Heart left ventricle (tissue), 16 donors: ENCODE data around the gene ADAM15. TPM values are rescaled to one million over a fixed set of nuclear protein-coding genes. Genes with fewer than 3 reads are reported as not detected.

Experiments
- ATAC-seq, 4 donors: fragments of 200-7000 bp; cut with Tn5 transposase; one replicate each; pipeline ENCODE4 v1.9.1; 2020 to 2022; ENCODE audit warnings: moderate library complexity in 4 of 4, mild to moderate bottlenecking in 3 of 4, moderate number of reproducible peaks in 1 of 4
- DNase-seq, 5 donors: peaks; one replicate each; pipeline ENCODE4 v3.0.0-alpha.2; 2020
- H3K27ac ChIP-seq, 12 donors: fragments of 200-600 bp; sonication (generic) in 4 of 12; one replicate each; pipeline versions ENCODE4 v1.5.0 to v1.8.0; 2016 to 2022; ENCODE audit warnings: mild to moderate bottlenecking in 2 of 12
- H3K27me3 ChIP-seq, 9 donors: fragments of 200-600 bp; sonication (generic) in 2 of 9; one replicate each; pipeline versions ENCODE4 v1.5.1 to v1.8.0; 2016 to 2022; ENCODE audit warnings: mild to moderate bottlenecking in 3 of 9
- H3K36me3 ChIP-seq, 9 donors: fragments of 200-600 bp; sonication (generic) in 2 of 9; one replicate each; pipeline versions ENCODE4 v1.5.0 to v1.8.0; 2018 to 2022; ENCODE audit warnings: mild to moderate bottlenecking in 2 of 9
- H3K4me1 ChIP-seq, 12 donors: fragments of 200-600 bp; sonication (generic) in 4 of 12; one replicate each; pipeline versions ENCODE4 v1.5.0 to v1.8.0; 2016 to 2022; ENCODE audit warnings: mild to moderate bottlenecking in 3 of 12
- H3K4me3 ChIP-seq, 12 donors: fragments of 200-600 bp; sonication (generic) in 4 of 12; one replicate each; pipeline versions ENCODE4 v1.5.0 to v1.8.0; 2017 to 2022; ENCODE audit warnings: mild to moderate bottlenecking in 9 of 12, moderate library complexity in 4 of 12
- H3K9me3 ChIP-seq, 12 donors: fragments of 200-600 bp; sonication (generic) in 4 of 12; one replicate each; pipeline versions ENCODE4 v1.5.0 to v1.8.0; 2016 to 2022; ENCODE audit warnings: mild to moderate bottlenecking in 1 of 12
- CTCF ChIP-seq, 12 donors: fragments of 200-600 bp; sonication (generic) in 4 of 12; IDR thresholded peaks; one replicate each; pipeline versions ENCODE4 v1.5.0 to v1.8.0; 2018 to 2022; ENCODE audit warnings: antibody characterized with exemption in 12 of 12, mild to moderate bottlenecking in 5 of 12
- POLR2A ChIP-seq, 2 donors: fragments of 450-650 bp; IDR thresholded peaks; one replicate each; pipeline ENCODE4 v1.6.1; 2017; ENCODE audit warnings: antibody characterized with exemption in 2 of 2, mild to moderate bottlenecking in 2 of 2, moderate library complexity in 2 of 2
- WGBS, 4 donors: extraction: QIAGEN DNeasy Blood & Tissue Kit in 2 of 4; methylation state at CpG; one replicate each; pipeline versions ENCODE4 v1.1.5 to v1.1.7; 2013 to 2018; 5-methylcytosine and 5-hydroxymethylcytosine counted together
- intact Hi-C, 10 donors: fragments of 100-400 bp; cut with DNase I; formaldehyde crosslinking; loops; one replicate each; pipeline versions ENCODE4 v1.11.1 to v1.14.2; 2022
- polyA plus RNA-seq, 2 donors: library from polyadenylated mRNA; stranded (reverse); fragments of 200-250 nt; gene quantifications; one replicate each; pipeline ENCODE4 v1.2.3, GENCODE V29; 2013
- total RNA-seq, 9 donors: library from RNA; depleted of rRNA in 2 of 9; stranded (reverse); fragments of >200 nt in 2 of 9; fragmentation: NEBNext Ultra II Directional in 3 of 9; extraction: Animal tissue kit (Norgen Biotek cat#: 25700) in 3 of 9; gene quantifications; one replicate each; pipeline versions ENCODE4 v1.1.0 to v1.2.4, GENCODE V29; 2016 to 2023
- donor health status: ischemic (EF 13 %, LVEDD 7.1; RV severe dilation, severe dysfunction).
- donor health status: healthy with polysubstance abuse.
- donor health status: DM: no; HTN: yes; CAD: no.
- donor health status: DM: no; HTN: no; CAD: no.
- donor health status: ischemic (EF 25% LVEDD 6.9; RV normal size, moderate dysfunction).
- donor health status: ischemic (EF 25% LVEDD 5.7; RV mildly dilated, moderate dysfunction).
- donor health status: healthy.
- donor health status: DM: yes; HTN: yes; CAD: no.
- donor health status: ischemic (EF 35%, LVEDD 5.7; RV mildly dilated, moderate dysfunction).
- donor health status: nonischemic (EF 11% LVEDD 7.7; RV severe dilation, severe dysfunction).
- donor health status: DM: yes; HTN: yes; CAD: no.
- donor health status: PGD.
- donor health status: ischemic (EF 29% LVEDD 5.4; RV normal size, mild dysfunction).
- donor health status: nonischemic (EF 23%, LVEDD 6.1; RV moderate dilation, normal function).

ADAM15 gene
- total and polyA plus RNA-seq, 11 donors = 55.8 to 199 (median 84.2) TPM

GRCh38 chr1:155069551-155070157 is 18.5 kb downstream of the ADAM15 start:
- intact Hi-C loops = no loop called here
- H3K27me3 ChIP-seq = no peaks in the 10 kb centered on the region
- peaks cover 0 to 9% (median 0%) of the 10 kb centered on the region in 9 donors for H3K36me3 ChIP-seq
- peaks cover 0 to 21% (median 14%) of the 10 kb centered on the region in 12 donors for H3K4me1 ChIP-seq
- DNase-seq (no peak), ATAC-seq (no peak)
- 74 to 85% (median 79%) methylated on average over 7 of the region's 7 CpGs for WGBS, 4 donors
- no peak for TF ChIP-seq POLR2A (IDR thresholded peaks at IDR 0.05)
- TF ChIP-seq CTCF (IDR thresholded peaks at IDR 0.05) = no peak
- no peaks in the 10 kb centered on the region for H3K9me3 ChIP-seq
- no peak overlapping the region for H3K4me3 ChIP-seq
- no peak overlapping the region for H3K27ac ChIP-seq

- H3K4me3 ChIP-seq = peak overlapping the region in 10 of 12 donors; percentile 15 to 62 (median 51)
- no peak for DNase-seq
- WGBS, 4 donors = 21 to 70% (median 37%) methylated on average over 2 to 28 of the region's 28 CpGs
- TF ChIP-seq CTCF (IDR thresholded peaks at IDR 0.05) (no peak), POLR2A (IDR thresholded peaks at IDR 0.05) (no peak)
- intact Hi-C loops = no loop called here
- ATAC-seq = no peak
- peaks cover 0 to 9% (median 0%) of the 10 kb centered on the region in 9 donors for H3K36me3 ChIP-seq
- no peaks in the 10 kb centered on the region for H3K9me3 ChIP-seq
- H3K27ac ChIP-seq = peak overlapping the region in 4 of 12 donors; percentile 52 to 81 (median 73)
- H3K4me1 ChIP-seq = peaks cover 0 to 21% (median 13%) of the 10 kb centered on the region in 12 donors
- H3K27me3 ChIP-seq = no peaks in the 10 kb centered on the region
Measured at GRCh38 chr1:155070158-155070621, 19.1 kb downstream of the ADAM15 start.

GRCh38 chr1:155070721-155071569 is 19.8 kb downstream of the ADAM15 start:
- peak; percentile 72 to 89 (median 83) for DNase-seq
- peaks cover 0 to 9% (median 0%) of the 10 kb centered on the region in 9 donors for H3K36me3 ChIP-seq
- ATAC-seq = peak; percentile 46 to 91 (median 88)
- H3K27ac ChIP-seq = peak overlapping the region in 9 of 12 donors; percentile 24 to 81 (median 71)
- H3K4me3 ChIP-seq = peak overlapping the region; percentile 15 to 62 (median 50)
- TF ChIP-seq POLR2A (IDR thresholded peaks at IDR 0.05) (no peak), CTCF (IDR thresholded peaks at IDR 0.05) (peak in 11 of 12 donors; percentile 21 to 58 (median 38))
- 6 to 10% (median 8%) methylated on average over 27 to 61 of the region's 61 CpGs for WGBS, 4 donors
- peaks cover 0 to 21% (median 13%) of the 10 kb centered on the region in 12 donors for H3K4me1 ChIP-seq
- H3K27me3 ChIP-seq = no peaks in the 10 kb centered on the region
- no peaks in the 10 kb centered on the region for H3K9me3 ChIP-seq
- intact Hi-C loops = no loop called here

GRCh38 chr1:155071701-155072100 is 20.6 kb downstream of the ADAM15 start:
- 66 to 76% (median 75%) methylated on average over 14 of the region's 14 CpGs for WGBS, 4 donors
- no peak for TF ChIP-seq POLR2A (IDR thresholded peaks at IDR 0.05)
- TF ChIP-seq CTCF (IDR thresholded peaks at IDR 0.05) = no peak
- H3K27ac ChIP-seq = peak overlapping the region in 4 of 12 donors; percentile 60 to 76 (median 73)

More at GRCh38 chr1:155071701-155072100, 20.6 kb downstream of the ADAM15 start:
- H3K4me3 ChIP-seq = peak overlapping the region in 2 of 12 donors; percentile 52 to 62
- no peaks in the 10 kb centered on the region for H3K27me3 ChIP-seq
- intact Hi-C loops = no loop called here
- no peak for ATAC-seq
- no peaks in the 10 kb centered on the region for H3K9me3 ChIP-seq
- peak in 1 of 5 donors; percentile 16 for DNase-seq
- peaks cover 0 to 7% (median 0%) of the 10 kb centered on the region in 9 donors for H3K36me3 ChIP-seq
- peaks cover 0 to 21% (median 13%) of the 10 kb centered on the region in 12 donors for H3K4me1 ChIP-seq
